Measurements from ENCODE around the gene PBRM1. TPM values are rescaled to one million over a fixed set of nuclear protein-coding genes. Genes with fewer than 3 reads are reported as not detected.

The PBRM1 gene
- total RNA-seq, 3 donors from 2014 or later (not counting 1 experiment from before 2014, with no cell fraction given), result 70.2 to 79.7 (median 76.6) TPM

DNA sequence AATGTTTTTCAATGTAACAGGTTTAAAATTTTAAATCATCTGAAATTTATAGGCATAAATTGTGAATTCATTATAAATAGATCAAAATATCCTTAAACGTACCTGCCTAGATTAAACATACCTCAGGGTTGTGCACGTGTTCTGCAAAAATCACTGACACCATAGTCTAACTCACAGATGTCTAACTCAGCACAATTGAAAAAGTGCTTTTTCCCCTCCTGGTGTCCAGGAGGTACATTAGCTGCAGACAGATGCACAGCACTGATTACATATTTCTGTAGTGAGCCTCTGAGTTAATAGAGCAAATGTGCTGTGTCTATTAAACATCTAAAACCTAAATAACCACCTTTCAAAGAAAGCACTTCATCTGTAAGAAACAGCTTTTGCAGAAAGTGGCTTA is 138.6 kb downstream of the PBRM1 start:
- ATAC-seq (no peak), DNase-seq (no peak)
- Mint-ChIP-seq H3K4me3 (no peak overlapping the region), H3K4me1 (no peaks in the 10 kb centered on the region), H3K9me3 (no peaks in the 10 kb centered on the region), H3K36me3 (no peaks in the 10 kb centered on the region), H3K27me3 (ENCODE audit: low read depth in 2 of 2) (no peaks in the 10 kb centered on the region), H3K27ac (no peak overlapping the region)
- Histone ChIP-seq H3K27me3 (ENCODE audit: control insufficient read depth, insufficient read depth, low read length) (no peaks in the 10 kb centered on the region), H3K27ac (ENCODE audit: low read length) (no peak overlapping the region), H3K4me3 (ENCODE audit: low read length) (no peak overlapping the region), H3K36me3 (ENCODE audit: control insufficient read depth, insufficient read depth, low read length) (peaks cover 46% of the 10 kb centered on the region), H3K9me3 (ENCODE audit: control insufficient read depth, insufficient read depth, low read length) (no peaks in the 10 kb centered on the region), H3K4me1 (ENCODE audit: control insufficient read depth, insufficient read depth, low read length) (no peaks in the 10 kb centered on the region)
- intact Hi-C loops (cut with micrococcal nuclease), result no loop called here
- TF ChIP-seq, protein P1, sequence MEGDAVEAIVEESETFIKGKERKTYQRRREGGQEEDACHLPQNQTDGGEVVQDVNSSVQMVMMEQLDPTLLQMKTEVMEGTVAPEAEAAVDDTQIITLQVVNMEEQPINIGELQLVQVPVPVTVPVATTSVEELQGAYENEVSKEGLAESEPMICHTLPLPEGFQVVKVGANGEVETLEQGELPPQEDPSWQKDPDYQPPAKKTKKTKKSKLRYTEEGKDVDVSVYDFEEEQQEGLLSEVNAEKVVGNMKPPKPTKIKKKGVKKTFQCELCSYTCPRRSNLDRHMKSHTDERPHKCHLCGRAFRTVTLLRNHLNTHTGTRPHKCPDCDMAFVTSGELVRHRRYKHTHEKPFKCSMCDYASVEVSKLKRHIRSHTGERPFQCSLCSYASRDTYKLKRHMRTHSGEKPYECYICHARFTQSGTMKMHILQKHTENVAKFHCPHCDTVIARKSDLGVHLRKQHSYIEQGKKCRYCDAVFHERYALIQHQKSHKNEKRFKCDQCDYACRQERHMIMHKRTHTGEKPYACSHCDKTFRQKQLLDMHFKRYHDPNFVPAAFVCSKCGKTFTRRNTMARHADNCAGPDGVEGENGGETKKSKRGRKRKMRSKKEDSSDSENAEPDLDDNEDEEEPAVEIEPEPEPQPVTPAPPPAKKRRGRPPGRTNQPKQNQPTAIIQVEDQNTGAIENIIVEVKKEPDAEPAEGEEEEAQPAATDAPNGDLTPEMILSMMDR (IDR thresholded peaks at IDR 0.05), result no peak
- 77% methylated on average over 2 of the region's 2 CpGs for WGBS (ENCODE audit: insufficient coverage)

DNA sequence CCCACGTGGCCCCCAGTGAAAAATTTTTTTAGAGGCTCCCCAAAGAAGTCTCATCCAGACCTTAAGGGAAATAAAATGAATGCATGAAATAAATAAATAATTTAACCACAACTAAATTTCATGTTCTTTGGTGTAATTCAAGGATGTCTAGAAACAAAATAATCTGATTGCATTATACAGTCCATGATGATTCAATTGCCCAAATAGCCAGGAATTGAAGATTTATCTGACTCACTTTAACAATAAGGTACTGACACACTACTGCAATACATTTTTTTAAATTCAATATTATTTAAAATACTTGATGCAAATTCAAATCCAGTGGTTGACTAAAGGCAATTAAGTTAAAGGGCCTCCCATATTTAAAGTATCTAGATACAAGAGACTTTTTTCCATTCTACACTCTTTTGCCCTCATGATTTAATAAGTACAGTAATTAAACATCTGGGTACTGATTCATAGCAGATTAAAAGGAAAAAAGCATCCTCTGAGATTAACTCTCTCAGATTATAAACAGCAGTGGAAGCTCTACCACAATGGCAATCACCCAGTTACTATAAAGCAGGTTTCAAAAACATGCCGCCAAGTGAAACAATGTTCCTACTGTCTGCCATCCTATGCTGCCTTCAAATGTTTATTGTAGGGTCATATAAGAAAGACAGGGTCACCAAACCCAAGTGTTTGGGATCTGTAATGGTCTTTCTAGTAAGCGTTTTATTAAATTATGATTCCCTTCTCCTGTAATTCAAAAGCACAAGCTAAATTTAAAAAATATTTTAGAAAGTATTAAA is 139.4 kb downstream of the PBRM1 start:
- Histone ChIP-seq H3K4me1 (ENCODE audit: control insufficient read depth, insufficient read depth, low read length) (no peaks in the 10 kb centered on the region), H3K36me3 (ENCODE audit: control insufficient read depth, insufficient read depth, low read length) (peaks cover 42% of the 10 kb centered on the region), H3K27me3 (ENCODE audit: control insufficient read depth, insufficient read depth, low read length) (no peaks in the 10 kb centered on the region), H3K4me3 (ENCODE audit: low read length) (no peak overlapping the region), H3K27ac (ENCODE audit: low read length) (no peak overlapping the region), H3K9me3 (ENCODE audit: control insufficient read depth, insufficient read depth, low read length) (no peaks in the 10 kb centered on the region)
- no peak for DNase-seq
- TF ChIP-seq, protein P1 (IDR thresholded peaks at IDR 0.05), result no peak
- Mint-ChIP-seq H3K4me3 (no peak overlapping the region), H3K9me3 (no peaks in the 10 kb centered on the region), H3K27ac (no peak overlapping the region), H3K4me1 (no peaks in the 10 kb centered on the region), H3K36me3 (no peaks in the 10 kb centered on the region), H3K27me3 (ENCODE audit: low read depth in 2 of 2) (no peaks in the 10 kb centered on the region)
- ATAC-seq, result no peak
- intact Hi-C loops (cut with micrococcal nuclease), result no loop called here
- WGBS (ENCODE audit: insufficient coverage), result 100% methylated on average over 1 of the region's 3 CpGs

DNA sequence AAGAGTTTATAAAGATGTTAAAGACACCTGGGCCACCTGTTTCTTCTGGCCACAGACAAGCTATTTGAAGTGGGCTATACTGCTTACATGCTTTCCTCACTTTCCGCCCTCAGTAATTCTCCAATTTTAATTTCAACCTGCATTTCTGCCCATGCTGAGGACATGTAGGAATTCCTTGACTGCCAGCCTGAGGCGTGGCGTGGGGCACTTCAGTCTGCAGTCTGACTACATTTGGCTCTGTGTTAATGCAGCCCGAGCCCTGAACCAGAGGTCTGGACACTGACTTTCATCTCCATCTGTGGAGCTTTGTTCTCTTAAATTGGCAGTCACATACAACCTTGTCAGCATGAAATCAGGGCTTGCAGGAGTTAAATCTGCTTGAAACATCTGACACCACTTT is 140.8 kb downstream of the PBRM1 start:
- no peak overlapping the region for H3K4me3 Mint-ChIP-seq

More for the DNA sequence above, 140.8 kb downstream of the PBRM1 start:
- no peak for DNase-seq
- Histone ChIP-seq H3K4me1 (ENCODE audit: control insufficient read depth, insufficient read depth, low read length) (no peaks in the 10 kb centered on the region), H3K9me3 (ENCODE audit: control insufficient read depth, insufficient read depth, low read length) (no peaks in the 10 kb centered on the region), H3K27me3 (ENCODE audit: control insufficient read depth, insufficient read depth, low read length) (no peaks in the 10 kb centered on the region), H3K27ac (ENCODE audit: low read length) (no peak overlapping the region), H3K4me3 (ENCODE audit: low read length) (no peak overlapping the region), H3K36me3 (ENCODE audit: control insufficient read depth, insufficient read depth, low read length) (peaks cover 34% of the 10 kb centered on the region)
- intact Hi-C loops (cut with micrococcal nuclease), result no loop called here
- ATAC-seq, result no peak
- H3K9me3 Mint-ChIP-seq, result no peaks in the 10 kb centered on the region
- H3K36me3 Mint-ChIP-seq, result no peaks in the 10 kb centered on the region
- no peaks in the 10 kb centered on the region for H3K27me3 Mint-ChIP-seq (ENCODE audit: low read depth in 2 of 2)
- H3K4me1 Mint-ChIP-seq, result no peaks in the 10 kb centered on the region
- WGBS (ENCODE audit: insufficient coverage), result over 99% methylated on average over 4 of the region's 4 CpGs
- TF ChIP-seq, protein P1 (IDR thresholded peaks at IDR 0.05), result no peak
- peak overlapping the region in 1 of 2 donors; percentile 58 for H3K27ac Mint-ChIP-seq

Data from natural killer cell (primary cell).